Measurements from ENCODE around the gene GAGE12D.
"Not testable (repeated sequence)": the region's sequence is repeated elsewhere in the genome, so short reads cannot be mapped to it uniquely, and the experiment has no call there.

Gene GAGE12D

GRCh38 chrX:49541433-49541832, at the start of gene GAGE12D:
TSS of gene GAGE12D (plus strand) at chrX:49541733. CDS start at chrX:49542888, 1,155 bp downstream.
- not testable (repeated sequence) for H4K20me1 ChIP-seq, H3K4me3 ChIP-seq, H3K4me1 ChIP-seq, H3K9me3 ChIP-seq, H3K9ac ChIP-seq, H3K27me3 ChIP-seq, H3K27ac ChIP-seq, H3K36me3 ChIP-seq, H3K4me2 ChIP-seq

- H3K9ac ChIP-seq, H3K27ac ChIP-seq, H3K4me3 ChIP-seq, H3K9me3 ChIP-seq, H3K36me3 ChIP-seq, H3K4me1 ChIP-seq, H3K27me3 ChIP-seq, H4K20me1 ChIP-seq, H3K4me2 ChIP-seq: not testable (repeated sequence)
Measured at GRCh38 chrX:49531877-49532276, 9.7 kb upstream of the GAGE12D start, which contains the start of gene GAGE12C. TSS of gene GAGE12C (plus strand) at chrX:49532177. CDS start at chrX:49533332, 1,155 bp downstream.

GRCh38 chrX:49550989-49551388, 9.5 kb downstream of the GAGE12D start, which contains the start of gene GAGE12E:
TSS of gene GAGE12E (plus strand) at chrX:49551289. CDS start at chrX:49552444, 1,155 bp downstream.
- not testable (repeated sequence) for H3K9me3 ChIP-seq, H3K27me3 ChIP-seq, H3K4me1 ChIP-seq, H4K20me1 ChIP-seq, H3K4me2 ChIP-seq, H3K36me3 ChIP-seq, H3K9ac ChIP-seq, H3K27ac ChIP-seq, H3K4me3 ChIP-seq

- H3K4me1 ChIP-seq, H3K27ac ChIP-seq, H3K9ac ChIP-seq, H4K20me1 ChIP-seq, H3K9me3 ChIP-seq, H3K27me3 ChIP-seq, H3K4me2 ChIP-seq, H3K36me3 ChIP-seq, H3K4me3 ChIP-seq: not testable (repeated sequence)
Measured at GRCh38 chrX:49560542-49560941, 19.0 kb downstream of the GAGE12D start, which contains the start of gene GAGE12F. TSS of gene GAGE12F (plus strand) at chrX:49560842. CDS start at chrX:49561997, 1,155 bp downstream.

- not testable (repeated sequence) for H3K4me2 ChIP-seq, H3K4me3 ChIP-seq, H4K20me1 ChIP-seq, H3K27me3 ChIP-seq, H3K27ac ChIP-seq, H3K9ac ChIP-seq, H3K9me3 ChIP-seq, H3K36me3 ChIP-seq, H3K4me1 ChIP-seq
Measured at GRCh38 chrX:49568728-49569127, 27.2 kb downstream of the GAGE12D start.

- not testable (repeated sequence) for H4K20me1 ChIP-seq, H3K36me3 ChIP-seq, H3K27me3 ChIP-seq, H3K4me2 ChIP-seq, H3K4me3 ChIP-seq, H3K9ac ChIP-seq, H3K27ac ChIP-seq, H3K9me3 ChIP-seq, H3K4me1 ChIP-seq
Measured at GRCh38 chrX:49569152-49569551, 27.6 kb downstream of the GAGE12D start.

- H3K36me3 ChIP-seq, H3K27ac ChIP-seq, H4K20me1 ChIP-seq, H3K4me3 ChIP-seq, H3K4me2 ChIP-seq, H3K9me3 ChIP-seq, H3K9ac ChIP-seq, H3K27me3 ChIP-seq, H3K4me1 ChIP-seq: not testable (repeated sequence)
Measured at GRCh38 chrX:49570100-49570499, 28.6 kb downstream of the GAGE12D start, which contains the start of gene GAGE12G. TSS of gene GAGE12G (plus strand) at chrX:49570400. CDS start at chrX:49571555, 1,155 bp downstream.

GRCh38 chrX:49579649-49580048, 38.1 kb downstream of the GAGE12D start, which contains the start of gene GAGE12H:
TSS of gene GAGE12H (plus strand) at chrX:49579949. CDS start at chrX:49581104, 1,155 bp downstream.
- not testable (repeated sequence) for H3K4me3 ChIP-seq, H3K4me1 ChIP-seq, H3K9ac ChIP-seq, H3K4me2 ChIP-seq, H4K20me1 ChIP-seq, H3K27me3 ChIP-seq, H3K9me3 ChIP-seq, H3K27ac ChIP-seq, H3K36me3 ChIP-seq

GRCh38 chrX:49589196-49589595, 47.7 kb downstream of the GAGE12D start, which contains the start of gene GAGE2A:
TSS of gene GAGE2A (plus strand) at chrX:49589496. CDS start at chrX:49590651, 1,155 bp downstream.
- H3K9me3 ChIP-seq, H4K20me1 ChIP-seq, H3K4me2 ChIP-seq, H3K4me1 ChIP-seq, H3K4me3 ChIP-seq, H3K27me3 ChIP-seq, H3K27ac ChIP-seq, H3K36me3 ChIP-seq, H3K9ac ChIP-seq: not testable (repeated sequence)

- not testable (repeated sequence) for H3K36me3 ChIP-seq, H4K20me1 ChIP-seq, H3K9ac ChIP-seq, H3K4me3 ChIP-seq, H3K27ac ChIP-seq, H3K9me3 ChIP-seq, H3K4me2 ChIP-seq, H3K27me3 ChIP-seq, H3K4me1 ChIP-seq
Measured at GRCh38 chrX:49589769-49590478, 48.4 kb downstream of the GAGE12D start.

GRCh38 chrX:49590488-49590887, 49.0 kb downstream of the GAGE12D start:
- not testable (repeated sequence) for H3K9ac ChIP-seq, H3K27me3 ChIP-seq

More at GRCh38 chrX:49590488-49590887, 49.0 kb downstream of the GAGE12D start:
- not testable (repeated sequence) for H4K20me1 ChIP-seq, H3K9me3 ChIP-seq, H3K4me2 ChIP-seq, H3K27ac ChIP-seq, H3K4me3 ChIP-seq, H3K36me3 ChIP-seq, H3K4me1 ChIP-seq

Data from BLaER1 (cell line).